ENCODE results near the gene FAM120B. TPM values are rescaled to one million over a fixed set of nuclear protein-coding genes. Genes with fewer than 3 reads are reported as not detected.

The FAM120B gene
- total RNA-seq, 1 experiment from 2014 or later: 16.7 TPM

DNA sequence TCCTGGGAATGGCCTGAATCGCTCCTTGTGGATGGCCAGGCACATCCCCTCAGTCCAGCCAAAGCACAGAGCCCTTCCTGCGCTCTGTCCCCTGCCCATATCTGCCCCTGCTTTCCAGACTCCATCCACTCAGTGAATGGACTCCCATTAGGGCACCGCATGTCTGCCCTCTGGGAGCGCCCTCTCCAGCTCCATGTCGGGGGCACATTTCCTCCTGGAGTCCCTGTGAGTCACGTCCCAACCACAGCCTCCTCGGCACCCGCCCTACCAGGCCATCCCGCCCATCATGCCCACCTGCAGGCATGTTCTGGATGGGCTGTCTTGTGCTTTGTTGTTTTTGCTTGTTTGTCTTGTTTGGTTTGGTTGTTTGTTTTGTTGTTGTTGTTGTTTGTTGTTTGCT is 149.8 kb downstream of the FAM120B start:
- no peak overlapping the region for H3K27ac ChIP-seq (ENCODE audit: insufficient read length, low read depth, low read length)
- H3K23me2 ChIP-seq (ENCODE audit: insufficient read length, low read depth, low read length, poor library complexity, severe bottlenecking): no peaks in the 10 kb centered on the region
- no CpG with 5 or more reads among the region's 9 CpGs for WGBS (ENCODE audit: extremely low coverage, insufficient read length, low lambda C conversion rate)
- H2BK15ac ChIP-seq (ENCODE audit: low read depth, low read length): no peak overlapping the region
- no peak overlapping the region for H3T11ph ChIP-seq (ENCODE audit: low read length)
- no peak overlapping the region for H3K4me3 Mint-ChIP-seq
- H3K27me3 ChIP-seq (ENCODE audit: insufficient read depth, low read length): no peaks in the 10 kb centered on the region
- H4K91ac ChIP-seq (ENCODE audit: insufficient read length, low read depth, low read length): no peak overlapping the region
- no peak overlapping the region for H2BK20ac ChIP-seq (ENCODE audit: low read depth, low read length, poor library complexity, severe bottlenecking)
- no peak overlapping the region for H3K18ac ChIP-seq (ENCODE audit: insufficient read length, low read depth, low read length)
- no peak overlapping the region for H2BK5ac ChIP-seq (ENCODE audit: insufficient read length, low read length)
- H2BK12ac ChIP-seq (ENCODE audit: insufficient read length, low read depth, low read length): no peak overlapping the region
- no peak overlapping the region for H4K5ac ChIP-seq (ENCODE audit: insufficient read length, low read depth, low read length)
- H3K79me2 ChIP-seq (ENCODE audit: insufficient read depth, low read length): no peaks in the 10 kb centered on the region
- H3K79me1 ChIP-seq (ENCODE audit: insufficient read depth, low read depth, low read length, poor library complexity, severe bottlenecking): no peaks in the 10 kb centered on the region
- no peak overlapping the region for H2BK120ac ChIP-seq (ENCODE audit: low read depth, low read length, poor library complexity, severe bottlenecking)
- H3K4me1 Mint-ChIP-seq: peaks cover 7 to 13% of the 10 kb centered on the region in 2 experiments
- H3K27ac Mint-ChIP-seq: no peak overlapping the region; a peak in 1 of 7 replicates
- TF ChIP-seq, protein P1, sequence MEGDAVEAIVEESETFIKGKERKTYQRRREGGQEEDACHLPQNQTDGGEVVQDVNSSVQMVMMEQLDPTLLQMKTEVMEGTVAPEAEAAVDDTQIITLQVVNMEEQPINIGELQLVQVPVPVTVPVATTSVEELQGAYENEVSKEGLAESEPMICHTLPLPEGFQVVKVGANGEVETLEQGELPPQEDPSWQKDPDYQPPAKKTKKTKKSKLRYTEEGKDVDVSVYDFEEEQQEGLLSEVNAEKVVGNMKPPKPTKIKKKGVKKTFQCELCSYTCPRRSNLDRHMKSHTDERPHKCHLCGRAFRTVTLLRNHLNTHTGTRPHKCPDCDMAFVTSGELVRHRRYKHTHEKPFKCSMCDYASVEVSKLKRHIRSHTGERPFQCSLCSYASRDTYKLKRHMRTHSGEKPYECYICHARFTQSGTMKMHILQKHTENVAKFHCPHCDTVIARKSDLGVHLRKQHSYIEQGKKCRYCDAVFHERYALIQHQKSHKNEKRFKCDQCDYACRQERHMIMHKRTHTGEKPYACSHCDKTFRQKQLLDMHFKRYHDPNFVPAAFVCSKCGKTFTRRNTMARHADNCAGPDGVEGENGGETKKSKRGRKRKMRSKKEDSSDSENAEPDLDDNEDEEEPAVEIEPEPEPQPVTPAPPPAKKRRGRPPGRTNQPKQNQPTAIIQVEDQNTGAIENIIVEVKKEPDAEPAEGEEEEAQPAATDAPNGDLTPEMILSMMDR (conservative IDR thresholded peaks at IDR 0.05): no peak
- H4K8ac ChIP-seq (replicated peaks; ENCODE audit: insufficient read length, low read depth, low read length): no peak overlapping the region
- no peak overlapping the region for H3K14ac ChIP-seq (ENCODE audit: insufficient read depth, low read length)
- no peaks in the 10 kb centered on the region for H4K20me1 ChIP-seq (ENCODE audit: control insufficient read depth, insufficient read depth, insufficient read length)
- DNase-seq: no peak
- peaks cover 6% of the 10 kb centered on the region for H3K27me3 Mint-ChIP-seq (ENCODE audit: low read depth)
- H3K4me1 ChIP-seq (ENCODE audit: insufficient read depth, low read length): no peaks in the 10 kb centered on the region
- H2AK5ac ChIP-seq (ENCODE audit: insufficient read length, low read length): no peak overlapping the region
- H3K9me3 Mint-ChIP-seq: no peaks in the 10 kb centered on the region
- no peak overlapping the region for H3K4ac ChIP-seq (ENCODE audit: low read depth, low read length)
- H2AFZ ChIP-seq (ENCODE audit: low read length): no peak overlapping the region
- H3K56ac ChIP-seq (ENCODE audit: insufficient read length, low read depth, low read length): no peak overlapping the region
- H3K9me3 ChIP-seq (ENCODE audit: control insufficient read depth, low read depth, low read length): no peaks in the 10 kb centered on the region
- no peak overlapping the region for H3K23ac ChIP-seq (ENCODE audit: insufficient read length, low read depth, low read length)
- H3K36me3 Mint-ChIP-seq (ENCODE audit: insufficient read depth in 1 of 3, low read depth in 3 of 3): no peaks in the 10 kb centered on the region
- no peak overlapping the region for H3K4me2 ChIP-seq (ENCODE audit: insufficient read depth, insufficient read length, low read length)
- H3K9ac ChIP-seq (ENCODE audit: extremely low read depth, insufficient read length, low read length): no peak overlapping the region

Small RNA genes within 50 kb of the gene (microRNA-seq; reads per million reads assigned to microRNA genes)
- not detected for gene MIR4644 (ENCODE audit: borderline microRNAs expressed)

Other genes starting within 250 kb of the FAM120B start
- gene DLL1, start 15.7 kb upstream of the FAM120B start, total RNA-seq (2021): 2.7 and 2.8 TPM in 2 replicates
- gene PSMB1, start 246.5 kb downstream of the FAM120B start, total RNA-seq (2021): 245 and 252 TPM in 2 replicates
- 22.6 and 24.3 TPM in 2 replicates for gene TBP, start 247.6 kb downstream of the FAM120B start, total RNA-seq (2021)

All from H9 (cell line).